ENCODE results near the gene ZGPAT.
"Not testable (repeated sequence)": the region's sequence is repeated elsewhere in the genome, so short reads cannot be mapped to it uniquely, and the experiment has no call there.

Gene ZGPAT

DNA sequence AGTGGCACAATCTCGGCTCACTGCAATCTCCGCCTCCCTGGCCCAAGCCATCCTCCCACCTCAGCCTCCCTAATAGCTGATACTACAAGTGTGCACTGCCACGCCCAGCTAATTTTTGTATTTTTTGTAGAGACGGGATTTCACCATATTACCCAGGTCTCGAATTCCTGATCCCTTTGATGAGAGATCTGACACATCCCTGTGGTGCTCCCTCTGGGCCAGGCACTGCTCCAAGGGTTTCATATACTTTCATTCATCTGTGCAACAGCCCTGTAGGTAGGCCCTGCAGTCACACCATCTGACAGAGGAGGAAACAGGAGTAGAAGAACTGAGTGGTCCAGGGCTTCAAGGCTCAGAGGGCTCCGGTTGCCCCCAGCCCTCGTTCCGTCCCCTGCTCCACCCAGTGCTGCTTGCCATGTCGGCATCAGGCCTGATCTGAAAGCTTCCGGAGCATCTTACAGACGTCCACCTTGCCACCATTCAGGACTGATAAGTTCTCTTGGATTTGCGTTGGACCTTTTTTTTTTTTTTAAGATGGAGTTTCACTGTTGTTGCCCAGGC, 3.3 kb downstream of the ZGPAT start:
- H3K36me3 Mint-ChIP-seq, result peaks cover 64% of the 10 kb centered on the region
- H3K27ac Mint-ChIP-seq, result no peak overlapping the region
- CTCF ChIA-PET, result interaction anchor here (0.9 kb wide), 1 partner anchor 25 kb away, joined by 3 read pairs; the partner anchor contains the start of gene LIME1
- H3K27me3 Mint-ChIP-seq, result no peaks in the 10 kb centered on the region
- no peak for DNase-seq
- H3K4me3 Mint-ChIP-seq, result peak overlapping the region; percentile 33
- H3K4me1 Mint-ChIP-seq, result peaks cover 51% of the 10 kb centered on the region
- H3K9me3 Mint-ChIP-seq, result peaks cover 17% of the 10 kb centered on the region

GRCh38 chr20:63712191-63712590, 4.4 kb downstream of the ZGPAT start:
- peaks cover 44% of the 10 kb centered on the region for H3K4me1 Mint-ChIP-seq
- CTCF ChIA-PET, result interaction anchor here (0.6 to 0.9 kb wide), 2 partner anchors 11 to 24 kb away, joined by 3 read pairs; partner anchors contain the start of gene LIME1

GRCh38 chr20:63714858-63715257, 7.0 kb downstream of the ZGPAT start:
- no peaks in the 10 kb centered on the region for H3K27me3 Mint-ChIP-seq
- H3K27ac Mint-ChIP-seq, result no peak overlapping the region
- CTCF ChIA-PET, result interaction anchor here (1.2 kb wide), 1 partner anchor 22 kb away, joined by 3 read pairs; the partner anchor contains the start of gene LIME1
- H3K36me3 Mint-ChIP-seq, result peaks cover 77% of the 10 kb centered on the region
- no peak for DNase-seq
- peaks cover 31% of the 10 kb centered on the region for H3K4me1 Mint-ChIP-seq
- H3K9me3 Mint-ChIP-seq, result peaks cover 23% of the 10 kb centered on the region
- no peak overlapping the region for H3K4me3 Mint-ChIP-seq

More at GRCh38 chr20:63712191-63712590, 4.4 kb downstream of the ZGPAT start:
- Mint-ChIP-seq H3K27ac (peak overlapping the region; percentile 39), H3K9me3 (peaks cover 17% of the 10 kb centered on the region), H3K27me3 (no peaks in the 10 kb centered on the region), H3K36me3 (peaks cover 65% of the 10 kb centered on the region), H3K4me3 (no peak overlapping the region)
- DNase-seq, result no peak

DNA sequence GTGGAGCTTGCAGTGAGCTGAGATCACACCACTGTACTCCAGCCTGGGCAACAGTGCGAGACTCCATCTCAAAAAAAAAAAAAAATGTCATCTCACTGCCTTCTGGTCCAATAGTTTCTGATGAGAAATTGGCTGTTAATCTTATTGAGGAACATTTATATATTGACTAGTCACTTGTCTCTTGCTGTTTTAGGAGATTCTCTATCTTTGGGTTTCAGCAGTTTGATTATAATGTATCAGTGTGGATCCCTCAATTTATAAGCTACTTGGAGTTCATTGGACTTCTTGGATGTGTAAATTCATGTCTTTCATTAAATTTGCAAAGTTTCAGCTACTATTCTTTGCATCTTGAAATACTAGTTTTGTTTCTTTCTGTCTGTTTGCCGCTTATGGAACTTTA, 11.2 kb downstream of the ZGPAT start:
- CTCF ChIA-PET, result interaction anchor here (1.6 kb wide), 1 partner anchor 10 kb away, joined by 4 read pairs; the partner anchor contains the start of genes ARFRP1 and ZGPAT
- Mint-ChIP-seq H3K36me3 (peaks cover 68% of the 10 kb centered on the region), H3K27me3 (no peaks in the 10 kb centered on the region), H3K27ac (peak overlapping the region; percentile 9), H3K4me3 (no peak overlapping the region), H3K4me1 (peaks cover 19% of the 10 kb centered on the region), H3K9me3 (peaks cover 19% of the 10 kb centered on the region)
- no peak for DNase-seq

GRCh38 chr20:63722967-63723622, 15.3 kb downstream of the ZGPAT start:
- not testable (repeated sequence) for H3K27ac Mint-ChIP-seq, H3K27me3 Mint-ChIP-seq, DNase-seq, H3K4me3 Mint-ChIP-seq
- Mint-ChIP-seq H3K9me3 (peaks cover 18% of the 10 kb centered on the region), H3K36me3 (peaks cover 61% of the 10 kb centered on the region), H3K4me1 (peaks cover 33% of the 10 kb centered on the region)
- CTCF ChIA-PET, result interaction anchor here (1.4 kb wide), 1 partner anchor 11 kb away, joined by 3 read pairs; no protein-coding TSS in a partner anchor

DNA sequence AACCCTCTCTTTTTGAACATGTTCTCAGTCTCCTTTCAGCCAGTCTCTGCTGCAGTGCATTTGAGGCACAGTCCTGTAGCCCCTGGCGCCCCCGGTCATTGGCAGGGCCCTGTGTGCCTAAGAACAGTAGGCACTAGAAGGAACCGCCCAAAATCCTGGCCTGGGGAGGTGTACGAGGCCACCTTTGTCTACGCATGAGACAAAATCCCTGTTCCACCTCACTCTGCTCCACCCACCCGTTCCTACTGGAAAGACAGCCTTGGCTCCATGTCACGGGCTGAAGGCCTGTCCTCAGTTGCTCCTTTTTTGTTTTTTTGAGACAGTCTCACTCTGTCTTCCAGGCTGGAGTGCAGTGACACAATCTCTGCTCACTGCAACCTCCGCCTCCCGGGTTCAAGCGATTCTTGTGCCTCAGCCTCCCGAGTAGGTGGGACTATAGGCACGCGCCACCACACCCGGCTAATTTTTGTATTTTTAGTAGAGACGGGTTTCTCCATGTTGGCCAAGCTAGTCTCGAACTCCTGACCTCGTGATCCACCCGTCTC, 22.4 kb downstream of the ZGPAT start:
- H3K27me3 Mint-ChIP-seq, CTCF ChIA-PET, H3K4me3 Mint-ChIP-seq, H3K9me3 Mint-ChIP-seq, H3K27ac Mint-ChIP-seq: not testable (repeated sequence)
- Mint-ChIP-seq H3K36me3 (peaks cover 41% of the 10 kb centered on the region), H3K4me1 (peaks cover 42% of the 10 kb centered on the region)
- DNase-seq, result peak; percentile 21

- Mint-ChIP-seq H3K9me3 (peaks cover 3% of the 10 kb centered on the region), H3K4me3 (no peak overlapping the region), H3K4me1 (peaks cover 49% of the 10 kb centered on the region), H3K36me3 (peaks cover 46% of the 10 kb centered on the region), H3K27me3 (no peaks in the 10 kb centered on the region), H3K27ac (no peak overlapping the region)
- CTCF ChIA-PET, result no interaction called here
- no peak for DNase-seq
Observed at GRCh38 chr20:63731410-63731809, 23.6 kb downstream of the ZGPAT start.

- no peaks in the 10 kb centered on the region for H3K27me3 Mint-ChIP-seq
- H3K9me3 Mint-ChIP-seq, result no peaks in the 10 kb centered on the region
- no peak overlapping the region for H3K27ac Mint-ChIP-seq
- DNase-seq, result no peak
- H3K4me1 Mint-ChIP-seq, result peaks cover 41% of the 10 kb centered on the region
- CTCF ChIA-PET, result no interaction called here
- peaks cover 49% of the 10 kb centered on the region for H3K36me3 Mint-ChIP-seq
- no peak overlapping the region for H3K4me3 Mint-ChIP-seq
Observed at GRCh38 chr20:63732118-63733095, 24.6 kb downstream of the ZGPAT start.

DNA sequence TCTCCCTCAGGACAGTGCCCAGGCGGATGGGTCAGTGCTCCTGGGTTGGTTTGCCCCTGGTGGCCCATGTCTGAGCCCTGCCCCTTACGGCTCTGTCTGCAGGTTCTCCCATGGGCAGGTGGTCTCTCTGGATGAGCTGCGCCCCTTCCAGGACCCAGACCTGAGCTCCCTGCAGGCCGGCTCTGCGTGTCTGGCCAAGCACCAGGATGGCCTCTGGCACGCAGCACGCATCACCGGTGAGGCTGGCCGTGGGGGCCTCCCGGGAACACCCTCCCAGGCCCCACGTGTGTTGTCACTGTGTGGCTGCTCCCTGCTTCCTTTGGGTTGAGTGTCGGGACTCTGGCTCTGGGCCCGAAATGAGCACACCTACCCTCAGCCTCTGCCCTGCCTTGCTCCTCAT, 25.3 kb downstream of the ZGPAT start:
- H3K36me3 Mint-ChIP-seq, result peaks cover 46% of the 10 kb centered on the region
- H3K4me3 Mint-ChIP-seq, result no peak overlapping the region
- peaks cover 34% of the 10 kb centered on the region for H3K4me1 Mint-ChIP-seq
- CTCF ChIA-PET, result no interaction called here
- no peaks in the 10 kb centered on the region for H3K27me3 Mint-ChIP-seq
- no peak for DNase-seq
- H3K9me3 Mint-ChIP-seq, result no peaks in the 10 kb centered on the region
- H3K27ac Mint-ChIP-seq, result no peak overlapping the region

DNA sequence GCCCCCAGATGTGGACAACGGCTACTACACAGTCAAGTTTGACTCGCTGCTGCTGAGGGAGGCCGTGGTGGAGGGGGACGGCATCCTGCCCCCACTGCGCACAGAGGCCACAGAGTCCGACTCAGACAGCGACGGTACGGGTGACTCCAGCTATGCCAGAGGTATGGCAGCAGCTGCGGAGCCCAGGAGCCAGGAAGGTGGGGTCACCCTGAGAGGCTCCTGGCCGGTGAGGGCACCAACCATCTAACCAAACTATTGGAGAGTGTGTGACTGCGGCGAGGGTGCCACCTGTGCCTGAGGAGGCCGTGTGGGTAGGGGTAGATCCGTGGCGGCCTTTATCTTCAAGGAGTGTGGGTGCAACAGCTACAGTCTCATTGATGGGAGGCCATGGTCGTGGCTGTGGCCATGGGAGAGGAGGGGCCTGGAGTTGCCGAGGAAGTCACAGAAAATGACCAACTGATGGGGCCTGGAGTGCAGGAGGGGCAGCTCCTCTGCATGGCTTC, 25.8 kb downstream of the ZGPAT start:
- Mint-ChIP-seq H3K27ac (peak overlapping the region; percentile 17), H3K9me3 (no peaks in the 10 kb centered on the region), H3K4me1 (peaks cover 29% of the 10 kb centered on the region), H3K27me3 (no peaks in the 10 kb centered on the region), H3K36me3 (peaks cover 41% of the 10 kb centered on the region), H3K4me3 (no peak overlapping the region)
- DNase-seq, result no peak
- CTCF ChIA-PET, result interaction anchor here (0.6 kb wide), 1 partner anchor 28 kb away, joined by 3 read pairs; no protein-coding TSS in a partner anchor

- no peak for DNase-seq
- Mint-ChIP-seq H3K27ac (no peak overlapping the region), H3K4me1 (peaks cover 27% of the 10 kb centered on the region), H3K27me3 (no peaks in the 10 kb centered on the region), H3K4me3 (no peak overlapping the region), H3K36me3 (peaks cover 39% of the 10 kb centered on the region), H3K9me3 (no peaks in the 10 kb centered on the region)
- CTCF ChIA-PET, result interaction anchor here (0.6 kb wide), 1 partner anchor 27 kb away, joined by 3 read pairs; no protein-coding TSS in a partner anchor
Observed at GRCh38 chr20:63734111-63734945, 26.5 kb downstream of the ZGPAT start.

DNA sequence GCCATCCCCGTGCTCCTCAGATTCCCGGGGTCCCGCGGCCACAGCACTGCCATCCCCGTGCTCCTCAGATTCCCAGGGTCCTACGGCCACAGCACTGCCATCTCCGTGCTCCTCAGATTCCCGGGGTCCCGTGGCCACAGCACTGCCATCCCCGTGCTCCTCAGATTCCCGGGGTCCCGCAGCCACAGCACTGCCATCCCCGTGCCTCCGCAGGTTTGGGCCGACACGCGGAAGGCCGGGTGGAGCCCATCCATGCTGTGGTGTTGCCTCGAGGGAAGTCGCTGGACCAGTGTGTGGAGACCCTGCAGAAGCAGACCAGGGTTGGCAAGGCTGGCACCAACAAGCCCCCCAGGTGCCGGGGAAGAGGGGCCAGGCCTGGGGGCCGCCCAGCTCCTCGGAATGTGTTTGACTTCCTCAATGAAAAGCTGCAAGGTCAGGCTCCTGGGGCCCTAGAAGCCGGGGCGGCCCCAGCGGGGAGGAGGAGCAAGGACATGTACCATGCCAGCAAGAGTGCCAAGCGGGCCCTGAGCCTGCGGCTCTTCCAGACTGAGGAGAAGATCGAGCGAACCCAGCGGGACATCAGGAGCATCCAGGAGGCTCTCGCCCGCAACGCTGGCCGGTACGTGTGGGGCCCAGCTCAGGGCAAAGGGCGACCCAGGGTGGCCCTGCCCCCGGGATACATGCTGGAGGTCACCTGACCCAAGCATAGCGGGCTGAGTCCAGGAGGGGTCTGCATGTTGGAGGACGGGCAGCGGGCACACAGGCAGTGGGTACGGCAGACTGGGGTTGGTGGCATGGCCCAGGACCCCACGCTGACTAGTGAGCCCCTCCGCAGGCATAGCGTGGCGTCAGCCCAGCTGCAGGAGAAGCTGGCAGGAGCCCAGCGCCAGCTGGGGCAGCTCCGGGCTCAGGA, 27.4 kb downstream of the ZGPAT start:
- H3K4me1 Mint-ChIP-seq, result peaks cover 27% of the 10 kb centered on the region
- DNase-seq, result no peak
- H3K27ac Mint-ChIP-seq, result peak overlapping the region; percentile 92
- H3K27me3 Mint-ChIP-seq, result no peaks in the 10 kb centered on the region
- CTCF ChIA-PET, result interaction anchor here (1.4 kb wide), 1 partner anchor 24 kb away, joined by 3 read pairs; no protein-coding TSS in a partner anchor
- H3K36me3 Mint-ChIP-seq, result peaks cover 33% of the 10 kb centered on the region
- H3K4me3 Mint-ChIP-seq, result peak overlapping the region; percentile 89
- no peaks in the 10 kb centered on the region for H3K9me3 Mint-ChIP-seq
